Tongue (tissue), 2 donors: ENCODE data around the gene CCL18. TPM values are rescaled to one million over a fixed set of nuclear protein-coding genes. Genes with fewer than 3 reads are reported as not detected.
"Not testable (repeated sequence)": the region's sequence is repeated elsewhere in the genome, so short reads cannot be mapped to it uniquely, and the experiment has no call there.

Experiments
- DNase-seq: peaks from one replicate; pipeline ENCODE4 v3.0.0-alpha.2; 2015
- total RNA-seq: library from RNA; depleted of rRNA; stranded (reverse); fragments of >200 nt; gene quantifications from one replicate; pipeline ENCODE4 v1.2.3, GENCODE V29; 2014

Gene CCL18
- not detected for total RNA-seq

DNA sequence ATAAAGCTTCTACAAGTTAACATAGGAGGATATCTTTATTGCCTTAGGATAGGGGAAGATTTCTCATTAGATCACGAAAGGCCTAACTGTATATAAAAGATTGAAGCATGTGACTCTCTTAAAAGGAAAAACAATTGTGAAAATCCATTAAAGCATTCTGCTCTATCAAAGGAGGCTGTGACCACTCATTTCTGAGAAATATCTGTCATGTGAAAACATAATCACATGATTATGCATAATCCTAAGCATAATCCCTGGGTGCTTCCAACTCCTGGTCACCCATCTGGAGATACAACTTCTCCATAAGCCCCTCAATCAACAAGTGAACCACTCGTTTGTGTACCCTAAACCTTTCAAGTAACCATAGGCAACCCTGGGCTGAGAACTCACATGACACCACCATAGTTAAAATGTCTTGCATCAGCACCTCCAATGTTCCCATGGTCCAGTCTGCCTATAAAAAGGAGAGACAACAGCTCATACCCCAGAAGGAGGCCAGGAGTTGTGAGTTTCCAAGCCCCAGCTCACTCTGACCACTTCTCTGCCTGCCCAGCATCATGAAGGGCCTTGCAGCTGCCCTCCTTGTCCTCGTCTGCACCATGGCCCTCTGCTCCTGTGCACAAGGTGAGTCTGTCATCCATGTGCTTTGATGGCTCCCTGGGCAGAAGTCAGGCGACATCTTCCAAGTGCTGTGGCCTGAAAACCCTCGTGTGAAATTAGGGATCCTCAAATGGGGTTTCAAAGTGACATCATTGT, at the start of gene CCL18:
Gene CCL18 (plus strand): TSS at position 487 of the 756 bp plus-strand sequence. CDS start 71 bp downstream, at position 558.
- no peak for DNase-seq

GRCh38 chr17:36014946-36015345, 49.1 kb upstream of the CCL18 start:
- DNase-seq: no peak

DNA sequence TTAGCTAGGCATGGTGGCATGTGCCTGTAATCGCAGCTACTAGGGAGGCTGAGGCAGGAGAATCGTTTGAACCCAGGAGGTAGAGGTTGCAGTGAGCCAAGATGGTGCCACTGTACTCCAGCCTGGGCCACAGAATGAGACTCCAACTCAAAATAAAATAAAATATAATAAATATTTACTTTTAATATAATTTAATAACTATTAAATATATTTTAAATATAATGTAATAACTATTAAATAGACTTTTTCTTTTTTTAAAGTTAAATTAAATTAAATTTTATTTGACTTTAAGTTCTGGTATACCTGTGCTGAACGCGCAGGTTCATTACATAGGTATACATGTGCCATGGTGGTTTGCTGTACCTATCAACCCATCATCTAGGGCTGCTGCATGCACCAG, 48.2 kb upstream of the CCL18 start:
- DNase-seq: not testable (repeated sequence)

- DNase-seq: no peak
These were observed 47.5 kb upstream of the CCL18 start for GRCh38 chr17:36016555-36016954.

- no peak for DNase-seq
These were observed 46.3 kb upstream of the CCL18 start, which contains the start of gene CCL23 for GRCh38 chr17:36017799-36018198. TSS of gene CCL23 (minus strand) at chr17:36017972. CDS start at chr17:36017897, 75 bp downstream.

DNA sequence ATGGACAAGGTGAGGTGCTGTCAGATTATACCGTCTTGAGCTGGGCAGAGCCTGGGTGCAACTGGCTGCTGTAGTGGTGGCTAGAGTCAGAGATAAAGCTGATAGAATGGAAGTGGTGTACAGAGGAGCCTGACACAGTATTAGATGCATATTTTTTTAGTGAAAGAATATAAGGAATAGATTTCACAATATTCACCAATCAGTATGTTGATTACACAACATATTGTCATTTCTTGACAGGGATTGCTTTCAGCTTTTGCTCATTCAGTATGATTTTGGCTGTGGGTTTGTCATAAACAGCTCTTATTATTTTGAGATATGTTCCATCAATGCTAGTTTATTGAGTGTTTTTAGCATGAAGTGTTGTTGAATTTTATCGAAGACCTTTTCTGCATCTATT, 44.6 kb upstream of the CCL18 start:
- DNase-seq: no peak

DNA sequence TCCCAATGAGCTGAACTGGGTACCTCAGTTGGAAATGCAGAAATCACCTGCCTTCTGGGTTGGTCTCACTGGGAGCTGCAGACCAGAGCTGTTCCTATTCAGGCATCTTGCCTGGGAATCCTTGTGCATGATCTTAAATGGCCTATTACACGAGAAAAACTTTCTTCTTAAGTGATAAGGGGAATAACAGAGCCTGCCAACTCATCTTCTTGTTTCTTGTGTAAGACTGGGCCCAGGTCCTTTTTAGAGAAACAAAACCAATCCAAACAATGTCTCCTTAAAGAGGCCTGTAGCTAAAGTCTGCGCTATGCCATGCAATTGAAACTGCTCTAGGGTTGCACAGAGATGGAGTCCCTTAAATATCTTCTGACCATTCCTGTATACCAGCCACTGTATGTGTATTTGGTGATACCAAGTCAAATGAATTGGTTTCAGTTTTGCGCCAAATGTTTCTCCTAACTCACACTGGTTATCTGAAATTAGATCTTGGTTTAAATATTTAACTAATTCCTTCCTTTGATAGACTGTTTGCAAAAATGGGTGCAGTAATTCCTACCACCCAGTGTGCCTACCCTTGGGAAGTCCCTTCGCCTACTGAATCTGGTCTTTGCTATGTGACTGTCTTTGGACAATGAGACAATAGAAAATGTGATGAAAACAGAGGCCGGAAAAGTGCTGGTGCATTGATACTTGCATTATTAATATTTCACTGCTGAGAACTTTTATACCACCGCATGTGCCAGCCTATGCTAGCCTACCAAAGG, 39.8 kb upstream of the CCL18 start:
- DNase-seq: no peak

DNA sequence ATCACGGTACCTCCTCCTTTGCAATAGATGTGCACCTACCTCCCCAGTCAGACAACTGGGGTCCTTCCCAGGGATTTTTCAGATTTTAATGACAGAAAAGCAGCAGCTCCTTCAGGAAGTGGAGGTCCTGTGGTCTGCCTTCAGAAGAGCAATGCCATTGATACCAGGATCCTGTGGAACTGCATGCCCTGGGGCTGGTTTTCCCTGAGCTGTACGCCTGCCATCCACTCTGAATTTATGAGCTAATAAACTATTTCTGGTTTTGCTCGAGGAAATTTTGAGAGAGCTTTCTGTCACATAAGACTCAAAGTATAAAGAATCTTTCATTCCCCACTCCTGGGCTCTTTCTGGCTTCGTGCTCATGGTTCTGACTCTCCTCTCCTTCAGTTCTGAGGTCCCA, 36.3 kb upstream of the CCL18 start:
- no peak for DNase-seq

DNA sequence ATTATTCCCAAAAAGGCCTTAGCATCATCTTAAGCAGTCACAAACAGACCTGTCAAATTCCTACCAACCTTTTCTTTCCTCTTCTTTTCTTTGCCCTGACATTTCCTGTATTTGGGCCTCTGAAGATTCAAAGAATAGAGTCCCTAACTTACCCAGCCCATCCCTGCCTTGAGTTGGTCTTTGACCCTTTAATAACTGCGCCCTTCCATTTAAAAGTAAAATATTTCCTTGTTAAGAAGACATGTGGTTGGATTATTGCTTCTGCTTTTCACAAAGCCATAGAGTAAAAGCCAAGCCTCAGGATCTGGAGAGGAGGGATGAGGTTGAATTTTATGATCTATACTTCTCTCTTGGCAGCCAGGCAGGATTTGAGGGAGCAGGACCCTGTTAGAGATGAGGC, 33.1 kb upstream of the CCL18 start:
- no peak for DNase-seq

- DNase-seq: no peak
These were observed 29.9 kb upstream of the CCL18 start for GRCh38 chr17:36034127-36034526.

GRCh38 chr17:36036235-36036634, 27.8 kb upstream of the CCL18 start:
- DNase-seq: no peak

DNA sequence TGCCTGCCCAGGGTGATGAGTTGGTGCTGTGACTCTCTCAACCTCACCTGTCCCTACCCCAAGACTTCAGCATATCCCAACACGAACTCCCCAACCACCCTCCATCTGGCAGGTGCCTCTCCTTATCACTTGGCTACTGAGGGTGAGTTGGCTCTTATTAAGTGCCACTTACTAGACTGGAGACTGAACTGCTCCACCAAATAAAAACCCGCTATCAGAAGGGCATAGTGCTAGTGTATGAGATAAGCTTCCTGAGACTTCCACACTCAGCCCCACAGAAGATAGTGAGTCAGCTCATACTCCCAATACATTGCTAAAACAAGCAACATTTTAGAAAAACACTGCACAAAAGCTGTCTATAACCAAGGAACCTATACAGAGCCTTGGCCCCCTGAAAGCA, 16.0 kb upstream of the CCL18 start:
- no peak for DNase-seq

GRCh38 chr17:36049643-36050042, 14.4 kb upstream of the CCL18 start:
- DNase-seq: no peak

DNA sequence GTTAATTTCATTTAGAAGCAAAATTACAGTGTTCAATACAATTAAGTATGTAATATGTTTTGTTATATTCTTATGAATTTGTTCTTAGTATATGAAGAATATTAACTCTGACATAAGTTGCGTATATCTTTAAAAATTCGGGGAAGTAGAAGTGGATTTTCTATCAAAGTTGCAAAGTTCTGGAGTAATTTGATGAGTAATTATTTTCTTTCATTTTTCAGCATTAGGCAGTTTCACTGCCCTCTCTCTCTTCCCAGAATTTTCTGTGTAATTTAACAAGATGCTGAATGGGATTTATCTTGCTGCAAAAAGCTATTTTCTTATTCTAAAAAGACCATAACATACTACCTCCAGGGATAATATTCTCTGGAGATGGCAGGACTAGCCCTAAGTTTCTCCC, 8.9 kb upstream of the CCL18 start:
- DNase-seq: no peak

- no peak for DNase-seq
These were observed 8.1 kb upstream of the CCL18 start for GRCh38 chr17:36055921-36056520.

DNA sequence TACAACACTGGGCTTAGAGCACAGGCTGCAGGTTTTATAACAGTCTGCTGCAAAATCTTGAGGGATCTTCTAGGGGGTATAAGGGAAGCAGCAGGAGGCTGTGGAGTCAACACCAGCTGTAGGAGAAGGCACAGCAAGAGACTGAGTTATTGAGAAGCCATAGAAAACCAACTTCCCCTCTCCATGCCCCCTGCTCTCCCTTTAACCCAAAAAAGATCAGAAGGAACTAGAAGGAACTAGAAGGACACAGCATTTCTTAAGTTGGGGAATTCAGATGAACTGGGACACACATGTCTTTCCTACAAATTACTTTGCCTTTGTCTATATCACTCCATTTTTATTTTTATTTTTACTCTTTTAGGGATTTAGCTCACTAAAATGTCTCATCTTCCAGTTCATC, 6.2 kb upstream of the CCL18 start:
- DNase-seq: no peak

- no peak for DNase-seq
These were observed 4.7 kb upstream of the CCL18 start for GRCh38 chr17:36059406-36059805.

GRCh38 chr17:36060816-36061215, 3.3 kb upstream of the CCL18 start:
- DNase-seq: no peak

GRCh38 chr17:36066365-36066985, 2.4 kb downstream of the CCL18 start:
- DNase-seq: no peak

DNA sequence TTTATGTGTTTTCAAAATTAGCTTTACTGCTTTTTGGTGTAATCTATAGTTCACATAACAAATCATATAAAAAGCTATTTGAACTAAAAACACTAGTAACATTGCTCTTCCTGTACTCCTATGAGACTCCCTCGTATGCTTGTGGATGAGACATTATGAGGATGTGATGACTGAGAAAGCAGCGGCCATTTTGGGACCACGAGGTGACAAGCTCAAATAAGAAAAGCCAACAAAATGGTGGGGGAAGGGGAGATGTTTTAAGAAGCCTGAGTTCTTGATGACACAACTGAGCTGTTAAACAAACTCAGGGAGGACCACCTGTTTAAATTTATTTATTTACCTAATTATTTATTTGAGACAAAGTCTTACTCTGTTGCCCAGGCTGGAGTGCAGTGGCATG, 4.5 kb downstream of the CCL18 start:
- DNase-seq: no peak

DNA sequence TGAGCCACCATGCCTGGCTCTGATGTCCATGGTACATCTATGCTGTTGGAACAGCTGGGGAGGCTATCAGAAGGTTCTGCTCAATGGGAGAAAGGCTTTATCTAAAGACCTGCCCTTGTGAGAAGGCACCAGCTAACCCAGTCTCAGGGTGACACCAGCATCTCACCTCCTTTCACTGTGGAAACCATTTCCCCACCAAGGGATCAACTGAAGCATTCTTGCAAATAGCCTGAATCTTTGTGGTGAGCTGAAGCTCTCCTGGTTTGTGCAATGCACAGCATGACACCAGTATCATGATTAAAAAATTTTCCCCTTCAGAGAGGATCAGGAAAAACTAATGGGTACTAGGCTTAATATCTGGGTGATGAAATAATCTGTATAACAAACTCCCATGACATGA, 5.1 kb downstream of the CCL18 start:
- DNase-seq: no peak

DNA sequence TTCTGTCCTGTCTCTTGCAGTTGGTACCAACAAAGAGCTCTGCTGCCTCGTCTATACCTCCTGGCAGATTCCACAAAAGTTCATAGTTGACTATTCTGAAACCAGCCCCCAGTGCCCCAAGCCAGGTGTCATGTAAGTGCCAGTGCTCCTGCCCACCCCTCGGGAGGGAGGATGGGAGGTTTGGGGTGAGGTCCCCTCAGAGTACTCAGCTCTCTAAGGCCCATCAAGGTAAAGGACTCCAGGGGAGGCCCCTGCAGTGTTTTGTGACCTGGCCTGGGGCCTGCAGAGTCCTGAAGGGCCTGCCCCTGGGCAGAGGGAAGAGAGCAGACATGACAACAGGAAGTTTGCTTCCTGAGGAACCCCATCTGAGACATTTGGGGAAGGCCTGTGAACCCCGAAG, 6.4 kb downstream of the CCL18 start:
- no peak for DNase-seq

DNA sequence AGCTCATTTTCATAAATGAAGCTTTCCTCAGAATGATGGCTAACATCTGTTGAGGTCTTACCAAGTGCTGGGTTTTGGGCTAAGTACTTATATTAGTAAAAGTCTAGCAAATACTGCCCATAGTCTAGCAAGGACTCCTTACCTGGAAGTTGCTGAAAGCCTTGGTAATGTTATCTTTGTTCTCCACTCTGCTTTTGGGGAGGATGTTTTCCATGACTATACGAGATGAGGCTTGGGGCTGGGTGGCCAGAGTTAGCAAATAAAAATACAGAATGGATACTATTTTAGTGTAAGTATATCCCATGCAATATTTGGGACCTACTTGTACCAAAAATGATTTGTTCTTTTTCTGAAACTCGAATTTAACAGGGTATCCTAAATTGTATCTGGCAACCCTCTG, 7.7 kb downstream of the CCL18 start:
- DNase-seq: no peak
